DOHH2 (cell line): ENCODE measurements around the gene BHLHA15.
A peak's percentile ranks its signal among the peaks of the same experiment; 100 is the strongest.

Experiments
- H3F3A ChIP-seq: fragments of 200-600 bp; sonication (generic), shearing (Covaris generic); 2 replicates; pipeline ENCODE4 v1.6.0; 2016; ENCODE audit warnings: antibody characterized with exemption, mild to moderate bottlenecking; ENCODE audit not compliant: control insufficient read depth, insufficient read depth
- H3K27ac ChIP-seq: fragments of 200-600 bp; sonication (generic); 2 replicates; pipeline ENCODE4 v1.5.1; 2014; ENCODE audit warnings: low read depth, mild to moderate bottlenecking, low read length, moderate library complexity
- H3K27me3 ChIP-seq: fragments of 200-600 bp; sonication (generic); 2 replicates; pipeline ENCODE4 v1.6.1; 2014; ENCODE audit warnings: mild to moderate bottlenecking, low read length, mixed read lengths; ENCODE audit not compliant: control insufficient read depth
- H3K36me3 ChIP-seq: fragments of 200-600 bp; sonication (generic); 2 replicates; pipeline ENCODE4 v1.6.1; 2014; ENCODE audit warnings: mild to moderate bottlenecking, low read length, moderate library complexity, mixed read lengths; ENCODE audit not compliant: control insufficient read depth
- H3K4me1 ChIP-seq: fragments of 200-600 bp; sonication (generic); 2 replicates; pipeline ENCODE4 v1.6.1; 2014; ENCODE audit warnings: mild to moderate bottlenecking, low read length, mixed read lengths; ENCODE audit not compliant: control insufficient read depth
- H3K4me2 ChIP-seq: fragments of 200-600 bp; sonication (generic); 2 replicates; pipeline ENCODE4 v1.6.0; 2014; ENCODE audit warnings: mild to moderate bottlenecking, low read length, moderate library complexity
- H3K4me3 ChIP-seq: fragments of 200-600 bp; sonication (generic); 2 replicates; pipeline ENCODE4 v1.5.1; 2014; ENCODE audit warnings: mild to moderate bottlenecking, low read length, mixed read lengths
- H3K79me2 ChIP-seq: fragments of 200-600 bp; sonication (generic); 2 replicates; pipeline ENCODE4 v1.6.1; 2014; ENCODE audit warnings: mild to moderate bottlenecking, low read length, mixed read lengths; ENCODE audit not compliant: control insufficient read depth
- H3K9me2 ChIP-seq: fragments of 200-600 bp; sonication (generic); replicated peaks from 2 replicates; pipeline ENCODE4 v1.6.1; 2014; ENCODE audit warnings: mild to moderate bottlenecking, low read length, mixed read lengths; ENCODE audit not compliant: control insufficient read depth
- H3K9me3 ChIP-seq: fragments of 200-600 bp; sonication (generic); 2 replicates; pipeline ENCODE4 v1.6.1; 2014; ENCODE audit warnings: antibody characterized with exemption, low read length, mixed read lengths; ENCODE audit not compliant: control insufficient read depth, insufficient read depth
- H4K20me1 ChIP-seq: fragments of 200-600 bp; sonication (generic); 2 replicates; pipeline ENCODE4 v1.6.0; 2014; ENCODE audit warnings: low read depth, mild to moderate bottlenecking, antibody characterized with exemption, low read length, moderate library complexity; ENCODE audit not compliant: control insufficient read depth, insufficient read depth
- EZH2phosphoT487 ChIP-seq: fragments of 200-600 bp; sonication (generic); IDR thresholded peaks from 2 replicates; pipeline ENCODE4 v1.6.1; 2017; ENCODE audit warnings: borderline replicate concordance, mild to moderate bottlenecking, antibody characterized with exemption, low read length, moderate library complexity, mixed read lengths
- TF ChIP-seq, protein P1 (sequence below): fragments of 200-600 bp; sonication (generic); IDR thresholded peaks from one replicate; pipeline ENCODE4 v1.5.1; 2014; ENCODE audit warnings: antibody characterized with exemption, mild to moderate bottlenecking, low read depth, low read length; ENCODE audit not compliant: poor library complexity, severe bottlenecking

The BHLHA15 gene

DNA sequence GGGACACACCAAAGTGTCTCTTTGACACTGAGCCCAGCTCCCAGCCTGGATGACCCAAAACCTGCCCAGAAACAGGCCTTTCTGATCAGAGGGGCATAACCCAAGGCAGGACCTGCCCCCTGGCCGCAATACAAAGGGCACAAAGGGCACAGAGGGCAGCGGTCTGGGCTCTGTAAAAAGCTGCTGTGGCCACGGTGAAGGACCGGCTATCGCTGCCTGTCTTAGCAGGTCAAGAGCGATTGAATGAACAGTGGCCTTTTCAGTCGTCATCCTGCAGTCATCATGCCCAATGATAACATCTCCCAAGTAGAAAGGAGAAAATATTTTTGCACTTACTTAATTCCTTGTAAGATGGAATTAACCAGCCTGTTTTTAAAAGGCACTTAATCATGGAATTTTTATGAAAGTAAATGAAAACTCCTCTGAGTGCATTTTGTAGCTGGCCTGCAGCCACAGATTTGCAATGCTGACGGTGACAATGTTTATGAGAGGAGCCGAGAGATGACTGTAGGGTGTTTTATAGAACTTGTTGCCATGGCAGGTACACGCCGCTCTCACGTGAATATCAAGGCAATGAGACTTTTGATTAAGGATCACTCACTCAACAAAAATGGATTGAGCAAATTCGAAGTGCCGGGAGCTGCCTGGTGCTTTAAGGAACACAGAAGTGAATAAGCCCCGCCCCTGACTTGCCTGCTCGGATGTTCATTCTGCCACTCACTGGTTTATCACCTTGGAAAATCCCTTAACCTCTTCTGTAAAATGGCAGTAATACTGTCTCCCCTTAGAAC is 47.3 kb upstream of the BHLHA15 start:
- H3K36me3 ChIP-seq, result peaks cover 4% of the 10 kb centered on the region; the same call in 1 of the 2 replicates
- H3K9me3 ChIP-seq, result no peaks in the 10 kb centered on the region
- no peaks in the 10 kb centered on the region for H3F3A ChIP-seq
- no peaks in the 10 kb centered on the region for H3K9me2 ChIP-seq
- peaks cover 29% of the 10 kb centered on the region for H4K20me1 ChIP-seq
- H3K4me3 ChIP-seq, result no peak overlapping the region
- no peak overlapping the region for H3K4me2 ChIP-seq
- no peak overlapping the region for H3K27ac ChIP-seq
- peaks cover 7% of the 10 kb centered on the region for H3K4me1 ChIP-seq
- no peaks in the 10 kb centered on the region for H3K27me3 ChIP-seq
- H3K79me2 ChIP-seq, result no peaks in the 10 kb centered on the region
- TF ChIP-seq, protein P1, sequence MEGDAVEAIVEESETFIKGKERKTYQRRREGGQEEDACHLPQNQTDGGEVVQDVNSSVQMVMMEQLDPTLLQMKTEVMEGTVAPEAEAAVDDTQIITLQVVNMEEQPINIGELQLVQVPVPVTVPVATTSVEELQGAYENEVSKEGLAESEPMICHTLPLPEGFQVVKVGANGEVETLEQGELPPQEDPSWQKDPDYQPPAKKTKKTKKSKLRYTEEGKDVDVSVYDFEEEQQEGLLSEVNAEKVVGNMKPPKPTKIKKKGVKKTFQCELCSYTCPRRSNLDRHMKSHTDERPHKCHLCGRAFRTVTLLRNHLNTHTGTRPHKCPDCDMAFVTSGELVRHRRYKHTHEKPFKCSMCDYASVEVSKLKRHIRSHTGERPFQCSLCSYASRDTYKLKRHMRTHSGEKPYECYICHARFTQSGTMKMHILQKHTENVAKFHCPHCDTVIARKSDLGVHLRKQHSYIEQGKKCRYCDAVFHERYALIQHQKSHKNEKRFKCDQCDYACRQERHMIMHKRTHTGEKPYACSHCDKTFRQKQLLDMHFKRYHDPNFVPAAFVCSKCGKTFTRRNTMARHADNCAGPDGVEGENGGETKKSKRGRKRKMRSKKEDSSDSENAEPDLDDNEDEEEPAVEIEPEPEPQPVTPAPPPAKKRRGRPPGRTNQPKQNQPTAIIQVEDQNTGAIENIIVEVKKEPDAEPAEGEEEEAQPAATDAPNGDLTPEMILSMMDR, result no peak
- no peak for TF ChIP-seq EZH2phosphoT487

DNA sequence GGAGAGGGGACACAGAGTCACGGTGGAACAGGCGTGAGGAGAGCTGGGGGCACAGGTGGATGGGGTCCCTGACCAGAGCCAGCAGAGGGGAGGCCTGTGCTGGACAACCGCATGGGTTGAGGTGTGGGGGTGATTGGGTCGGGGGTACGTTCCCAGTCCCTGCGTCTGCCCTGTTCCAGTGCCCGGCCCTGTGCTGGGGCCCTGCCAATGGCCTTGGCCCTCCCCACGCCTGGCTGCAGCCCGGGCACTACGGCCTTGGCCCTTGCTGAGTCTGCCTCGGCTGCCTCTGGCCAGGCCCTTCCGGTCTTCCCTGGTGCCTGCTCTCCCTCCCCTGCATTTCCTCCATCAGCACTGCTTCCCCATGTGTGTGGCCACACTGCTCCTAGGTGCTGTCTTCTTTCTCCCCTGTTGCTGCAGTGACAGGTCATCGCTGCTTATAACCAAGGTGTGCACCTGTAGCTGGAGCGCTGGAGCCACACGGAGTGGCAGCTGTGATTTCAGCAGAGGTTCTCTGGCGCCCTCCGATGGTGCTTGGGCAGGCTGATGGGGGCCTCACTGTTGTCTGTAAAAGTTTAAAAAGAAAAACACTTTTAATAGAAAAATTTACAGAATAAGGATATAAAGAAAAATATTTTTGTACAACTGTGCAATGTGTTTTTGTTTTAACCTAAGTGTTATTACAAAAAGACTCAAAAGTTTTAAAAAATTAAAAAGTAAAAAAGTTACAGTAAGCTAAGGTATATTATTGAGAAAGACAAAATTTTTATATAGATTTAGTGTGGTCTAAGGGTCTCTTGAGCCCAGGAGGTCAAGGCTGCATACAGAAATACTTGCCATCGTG is 45.2 kb upstream of the BHLHA15 start:
- no peaks in the 10 kb centered on the region for H3K9me3 ChIP-seq
- H3K4me2 ChIP-seq, result no peak overlapping the region
- no peaks in the 10 kb centered on the region for H3K27me3 ChIP-seq
- TF ChIP-seq EZH2phosphoT487, result no peak
- TF ChIP-seq, protein P1, result peak; percentile 71
- H3K4me1 ChIP-seq, result peaks cover 7% of the 10 kb centered on the region
- H3K27ac ChIP-seq, result no peak overlapping the region
- peaks cover 32% of the 10 kb centered on the region for H4K20me1 ChIP-seq
- no peak overlapping the region for H3K4me3 ChIP-seq
- no peaks in the 10 kb centered on the region for H3K79me2 ChIP-seq
- no peaks in the 10 kb centered on the region for H3K36me3 ChIP-seq
- H3K9me2 ChIP-seq, result no peaks in the 10 kb centered on the region
- H3F3A ChIP-seq, result no peaks in the 10 kb centered on the region

DNA sequence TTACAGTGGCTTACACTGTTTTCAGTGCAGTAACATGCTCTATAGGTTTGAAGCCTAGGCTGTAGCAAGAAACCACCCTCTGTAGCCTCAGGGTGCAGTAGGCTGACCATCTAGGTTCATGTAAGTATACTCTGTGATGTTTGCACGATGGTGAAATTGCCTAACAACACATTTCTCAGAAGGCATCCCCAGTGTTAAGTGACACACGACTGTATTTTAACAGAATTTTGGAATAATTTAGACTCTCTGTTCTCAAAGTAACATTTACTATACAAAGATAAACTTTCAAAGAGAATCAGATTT is 44.6 kb upstream of the BHLHA15 start:
- no peaks in the 10 kb centered on the region for H3F3A ChIP-seq
- H3K27ac ChIP-seq, result no peak overlapping the region
- no peaks in the 10 kb centered on the region for H3K79me2 ChIP-seq
- no peak overlapping the region for H3K4me2 ChIP-seq
- no peaks in the 10 kb centered on the region; the same call in 1 of the 2 replicates for H3K36me3 ChIP-seq
- H3K9me2 ChIP-seq, result no peaks in the 10 kb centered on the region
- H3K27me3 ChIP-seq, result no peaks in the 10 kb centered on the region
- H3K9me3 ChIP-seq, result no peaks in the 10 kb centered on the region
- H3K4me1 ChIP-seq, result peaks cover 7% of the 10 kb centered on the region
- TF ChIP-seq, protein P1, result no peak
- TF ChIP-seq EZH2phosphoT487, result no peak
- H3K4me3 ChIP-seq, result no peak overlapping the region
- peaks cover 32% of the 10 kb centered on the region for H4K20me1 ChIP-seq
